ENCODE measurements around the gene N4BP2.

GRCh38 chr4:40144716-40145115 lies 88.1 kb downstream of the N4BP2 start:
- no peak for TF ChIP-seq PKNOX1 (IDR thresholded peaks at IDR 0.05)
- no peak for TF ChIP-seq FOXM1 (IDR thresholded peaks at IDR 0.05; ENCODE audit: borderline replicate concordance)
- no peak for TF ChIP-seq BHLHE40 (IDR thresholded peaks at IDR 0.05; ENCODE audit: borderline replicate concordance)
- TF ChIP-seq L3MBTL2 (conservative IDR thresholded peaks at IDR 0.05): no peak
- no peak for TF ChIP-seq HDGF (IDR thresholded peaks at IDR 0.05; ENCODE audit: borderline replicate concordance)
- TF ChIP-seq FOXK2 (IDR thresholded peaks at IDR 0.05): no peak
- TF ChIP-seq SP1 (IDR thresholded peaks at IDR 0.05): no peak
- no peak for TF ChIP-seq SUZ12 (IDR thresholded peaks at IDR 0.05)
- no peak for TF ChIP-seq TARDBP (IDR thresholded peaks at IDR 0.05)
- TF ChIP-seq ELF4 (IDR thresholded peaks at IDR 0.05): no peak
- no peak for TF ChIP-seq FOXA1 (IDR thresholded peaks at IDR 0.05)
